ENCODE measurements around the gene SLC7A6.
A peak's percentile ranks its signal among the peaks of the same experiment; 100 is the strongest.

SLC7A6 gene

GRCh38 chr16:68264128-68265077 lies at the start of gene SLC7A6:
TSS of gene SLC7A6 (plus strand) at chr16:68264526. CDS start at chr16:68274727, 10,201 bp downstream.
- DNase-seq (ENCODE audit: low spot score in 2 of 2), result peak; percentile 75 to 84
- Mint-ChIP-seq H3K4me3 (peak within 1 kb of the TSS; percentile 83), H3K36me3 (peaks cover 7% of the 10 kb centered on the region), H3K9me3 (no peaks in the 10 kb centered on the region), H3K27ac (peak within 1 kb of the TSS; percentile 91), H3K4me1 (peaks cover 42% of the 10 kb centered on the region), H3K27me3 (no peaks in the 10 kb centered on the region)
- peak; percentile 74 for ATAC-seq (ENCODE audit: low read depth)

GRCh38 chr16:68214726-68215125 lies 49.6 kb upstream of the SLC7A6 start:
- H3K4me1 Mint-ChIP-seq, result peaks cover 3% of the 10 kb centered on the region
- no peak overlapping the region for H3K4me3 Mint-ChIP-seq
- peaks cover 6% of the 10 kb centered on the region for H3K36me3 Mint-ChIP-seq
- H3K27ac Mint-ChIP-seq, result no peak overlapping the region
- H3K27me3 Mint-ChIP-seq, result no peaks in the 10 kb centered on the region
- ATAC-seq (ENCODE audit: low read depth) (no peak), DNase-seq (ENCODE audit: low spot score in 2 of 2) (no peak)
- H3K9me3 Mint-ChIP-seq, result no peaks in the 10 kb centered on the region

- Mint-ChIP-seq H3K27me3 (no peaks in the 10 kb centered on the region), H3K36me3 (peaks cover 6% of the 10 kb centered on the region), H3K4me1 (peaks cover 3% of the 10 kb centered on the region), H3K9me3 (no peaks in the 10 kb centered on the region), H3K4me3 (no peak overlapping the region), H3K27ac (peak overlapping the region; percentile 67)
- DNase-seq (ENCODE audit: low spot score in 2 of 2), result no peak
- no peak for ATAC-seq (ENCODE audit: low read depth)
Measured at GRCh38 chr16:68215302-68215701, 49.0 kb upstream of the SLC7A6 start.

- ATAC-seq (ENCODE audit: low read depth) (no peak), DNase-seq (ENCODE audit: low spot score in 2 of 2) (no peak)
- Mint-ChIP-seq H3K27me3 (no peaks in the 10 kb centered on the region), H3K4me3 (no peak overlapping the region), H3K9me3 (no peaks in the 10 kb centered on the region), H3K27ac (no peak overlapping the region), H3K36me3 (peaks cover 8% of the 10 kb centered on the region), H3K4me1 (peaks cover 5% of the 10 kb centered on the region)
Measured at GRCh38 chr16:68216240-68216639, 48.1 kb upstream of the SLC7A6 start.

GRCh38 chr16:68217506-68217905 lies 46.8 kb upstream of the SLC7A6 start:
- Mint-ChIP-seq H3K27me3 (no peaks in the 10 kb centered on the region), H3K4me1 (peaks cover 5% of the 10 kb centered on the region), H3K36me3 (peaks cover 15% of the 10 kb centered on the region), H3K4me3 (no peak overlapping the region), H3K27ac (no peak overlapping the region), H3K9me3 (no peaks in the 10 kb centered on the region)
- DNase-seq (ENCODE audit: low spot score in 2 of 2) (no peak), ATAC-seq (ENCODE audit: low read depth) (no peak)

GRCh38 chr16:68219725-68220351 lies 44.5 kb upstream of the SLC7A6 start:
- H3K27me3 Mint-ChIP-seq, result no peaks in the 10 kb centered on the region
- ATAC-seq (ENCODE audit: low read depth) (no peak), DNase-seq (ENCODE audit: low spot score in 2 of 2) (no peak)
- peaks cover 15% of the 10 kb centered on the region for H3K36me3 Mint-ChIP-seq
- peaks cover 5% of the 10 kb centered on the region for H3K4me1 Mint-ChIP-seq
- H3K27ac Mint-ChIP-seq, result no peak overlapping the region
- H3K4me3 Mint-ChIP-seq, result no peak overlapping the region
- no peaks in the 10 kb centered on the region for H3K9me3 Mint-ChIP-seq

- Mint-ChIP-seq H3K4me1 (peaks cover 16% of the 10 kb centered on the region), H3K4me3 (no peak overlapping the region), H3K9me3 (no peaks in the 10 kb centered on the region), H3K27me3 (no peaks in the 10 kb centered on the region), H3K36me3 (peaks cover 10% of the 10 kb centered on the region), H3K27ac (no peak overlapping the region)
- DNase-seq (ENCODE audit: low spot score in 2 of 2), result no peak
- no peak for ATAC-seq (ENCODE audit: low read depth)
Measured at GRCh38 chr16:68223072-68223471, 41.3 kb upstream of the SLC7A6 start.

- peaks cover 17% of the 10 kb centered on the region for H3K4me1 Mint-ChIP-seq
- peak overlapping the region; percentile 67 for H3K27ac Mint-ChIP-seq
- H3K27me3 Mint-ChIP-seq, result no peaks in the 10 kb centered on the region
- no peaks in the 10 kb centered on the region for H3K9me3 Mint-ChIP-seq
- DNase-seq (ENCODE audit: low spot score in 2 of 2), result no peak
- peaks cover 9% of the 10 kb centered on the region for H3K36me3 Mint-ChIP-seq
- ATAC-seq (ENCODE audit: low read depth), result no peak
- H3K4me3 Mint-ChIP-seq, result no peak overlapping the region
Measured at GRCh38 chr16:68226116-68226515, 38.2 kb upstream of the SLC7A6 start.

- peaks cover 4% of the 10 kb centered on the region for H3K36me3 Mint-ChIP-seq
- peak; percentile 29 for ATAC-seq (ENCODE audit: low read depth)
- no peak for DNase-seq (ENCODE audit: low spot score in 2 of 2)
- no peaks in the 10 kb centered on the region for H3K27me3 Mint-ChIP-seq
- peaks cover 17% of the 10 kb centered on the region for H3K4me1 Mint-ChIP-seq
- H3K4me3 Mint-ChIP-seq, result no peak overlapping the region
- H3K27ac Mint-ChIP-seq, result peak overlapping the region; percentile 72
- H3K9me3 Mint-ChIP-seq, result no peaks in the 10 kb centered on the region
Measured at GRCh38 chr16:68227183-68227793, 37.0 kb upstream of the SLC7A6 start.

GRCh38 chr16:68227850-68228553 lies 36.3 kb upstream of the SLC7A6 start:
- no peak for DNase-seq (ENCODE audit: low spot score in 2 of 2)
- ATAC-seq (ENCODE audit: low read depth), result no peak
- peak overlapping the region; percentile 72 for H3K27ac Mint-ChIP-seq
- no peaks in the 10 kb centered on the region for H3K9me3 Mint-ChIP-seq
- peaks cover 2% of the 10 kb centered on the region for H3K36me3 Mint-ChIP-seq
- peaks cover 17% of the 10 kb centered on the region for H3K4me1 Mint-ChIP-seq
- H3K4me3 Mint-ChIP-seq, result no peak overlapping the region
- H3K27me3 Mint-ChIP-seq, result no peaks in the 10 kb centered on the region

- DNase-seq (ENCODE audit: low spot score in 2 of 2) (no peak), ATAC-seq (ENCODE audit: low read depth) (no peak)
- peaks cover 2% of the 10 kb centered on the region for H3K36me3 Mint-ChIP-seq
- no peak overlapping the region for H3K4me3 Mint-ChIP-seq
- peaks cover 19% of the 10 kb centered on the region for H3K4me1 Mint-ChIP-seq
- no peaks in the 10 kb centered on the region for H3K27me3 Mint-ChIP-seq
- no peak overlapping the region for H3K27ac Mint-ChIP-seq
- H3K9me3 Mint-ChIP-seq, result no peaks in the 10 kb centered on the region
Measured at GRCh38 chr16:68228652-68229051, 35.7 kb upstream of the SLC7A6 start.

- Mint-ChIP-seq H3K27me3 (no peaks in the 10 kb centered on the region), H3K4me1 (peaks cover 19% of the 10 kb centered on the region), H3K9me3 (no peaks in the 10 kb centered on the region), H3K36me3 (peaks cover 2% of the 10 kb centered on the region), H3K27ac (no peak overlapping the region), H3K4me3 (no peak overlapping the region)
- peak; percentile 41 for ATAC-seq (ENCODE audit: low read depth)
- DNase-seq (ENCODE audit: low spot score in 2 of 2), result peak; percentile 51 to 55
Measured at GRCh38 chr16:68229431-68230175, 34.7 kb upstream of the SLC7A6 start.

GRCh38 chr16:68230176-68230571 lies 34.2 kb upstream of the SLC7A6 start:
- no peaks in the 10 kb centered on the region for H3K9me3 Mint-ChIP-seq
- DNase-seq (ENCODE audit: low spot score in 2 of 2) (no peak), ATAC-seq (ENCODE audit: low read depth) (no peak)
- no peak overlapping the region for H3K4me3 Mint-ChIP-seq
- H3K27me3 Mint-ChIP-seq, result no peaks in the 10 kb centered on the region
- H3K36me3 Mint-ChIP-seq, result peaks cover under 1% of the 10 kb centered on the region
- H3K4me1 Mint-ChIP-seq, result peaks cover 22% of the 10 kb centered on the region
- no peak overlapping the region for H3K27ac Mint-ChIP-seq
